Measurements from ENCODE around the gene PIK3C3.

DNA sequence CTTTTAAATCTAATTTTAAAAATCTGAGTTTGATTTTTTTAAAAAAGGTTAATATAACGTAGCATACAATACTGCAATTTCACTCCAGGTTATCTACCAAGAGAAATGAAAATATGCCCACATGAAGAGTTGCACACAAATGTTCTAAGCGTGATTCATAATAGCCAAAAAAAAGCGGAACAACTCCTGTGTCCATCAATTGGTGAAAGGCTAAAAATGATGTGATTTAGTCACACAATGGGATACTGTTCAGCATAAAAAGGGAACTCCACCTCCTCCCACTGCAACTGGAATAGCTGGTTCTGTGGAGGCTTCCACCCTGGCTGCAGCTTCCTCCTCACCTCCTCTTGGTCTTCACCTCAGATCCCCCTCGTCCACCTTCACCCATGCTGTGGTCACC is 132.8 kb downstream of the PIK3C3 start:
- TF ChIP-seq, protein P1, sequence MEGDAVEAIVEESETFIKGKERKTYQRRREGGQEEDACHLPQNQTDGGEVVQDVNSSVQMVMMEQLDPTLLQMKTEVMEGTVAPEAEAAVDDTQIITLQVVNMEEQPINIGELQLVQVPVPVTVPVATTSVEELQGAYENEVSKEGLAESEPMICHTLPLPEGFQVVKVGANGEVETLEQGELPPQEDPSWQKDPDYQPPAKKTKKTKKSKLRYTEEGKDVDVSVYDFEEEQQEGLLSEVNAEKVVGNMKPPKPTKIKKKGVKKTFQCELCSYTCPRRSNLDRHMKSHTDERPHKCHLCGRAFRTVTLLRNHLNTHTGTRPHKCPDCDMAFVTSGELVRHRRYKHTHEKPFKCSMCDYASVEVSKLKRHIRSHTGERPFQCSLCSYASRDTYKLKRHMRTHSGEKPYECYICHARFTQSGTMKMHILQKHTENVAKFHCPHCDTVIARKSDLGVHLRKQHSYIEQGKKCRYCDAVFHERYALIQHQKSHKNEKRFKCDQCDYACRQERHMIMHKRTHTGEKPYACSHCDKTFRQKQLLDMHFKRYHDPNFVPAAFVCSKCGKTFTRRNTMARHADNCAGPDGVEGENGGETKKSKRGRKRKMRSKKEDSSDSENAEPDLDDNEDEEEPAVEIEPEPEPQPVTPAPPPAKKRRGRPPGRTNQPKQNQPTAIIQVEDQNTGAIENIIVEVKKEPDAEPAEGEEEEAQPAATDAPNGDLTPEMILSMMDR (IDR thresholded peaks at IDR 0.05), result no peak
- no peak for TF ChIP-seq POLR2A (IDR thresholded peaks at IDR 0.05)

Measured in sigmoid colon (tissue), 3 donors.